ENCODE results near the gene SOCS4.
A peak's percentile ranks its signal among the peaks of the same experiment; 100 is the strongest.
"Not testable (repeated sequence)": the region's sequence is repeated elsewhere in the genome, so short reads cannot be mapped to it uniquely, and the experiment has no call there.

SOCS4 gene, protein sequence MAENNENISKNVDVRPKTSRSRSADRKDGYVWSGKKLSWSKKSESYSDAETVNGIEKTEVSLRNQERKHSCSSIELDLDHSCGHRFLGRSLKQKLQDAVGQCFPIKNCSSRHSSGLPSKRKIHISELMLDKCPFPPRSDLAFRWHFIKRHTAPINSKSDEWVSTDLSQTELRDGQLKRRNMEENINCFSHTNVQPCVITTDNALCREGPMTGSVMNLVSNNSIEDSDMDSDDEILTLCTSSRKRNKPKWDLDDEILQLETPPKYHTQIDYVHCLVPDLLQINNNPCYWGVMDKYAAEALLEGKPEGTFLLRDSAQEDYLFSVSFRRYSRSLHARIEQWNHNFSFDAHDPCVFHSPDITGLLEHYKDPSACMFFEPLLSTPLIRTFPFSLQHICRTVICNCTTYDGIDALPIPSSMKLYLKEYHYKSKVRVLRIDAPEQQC

GRCh38 chr14:55026793-55027561 lies at the start of gene SOCS4, which contains the start of gene WDHD1:
Gene SOCS4, plus strand, starts transcription at chr14:55027236. Its CDS starts 15,806 bp downstream, at chr14:55043042.
Gene WDHD1, minus strand, starts transcription at chr14:55027099. Its CDS starts 312 bp downstream, at chr14:55026787.
- peak; percentile 83 for DNase-seq

DNA sequence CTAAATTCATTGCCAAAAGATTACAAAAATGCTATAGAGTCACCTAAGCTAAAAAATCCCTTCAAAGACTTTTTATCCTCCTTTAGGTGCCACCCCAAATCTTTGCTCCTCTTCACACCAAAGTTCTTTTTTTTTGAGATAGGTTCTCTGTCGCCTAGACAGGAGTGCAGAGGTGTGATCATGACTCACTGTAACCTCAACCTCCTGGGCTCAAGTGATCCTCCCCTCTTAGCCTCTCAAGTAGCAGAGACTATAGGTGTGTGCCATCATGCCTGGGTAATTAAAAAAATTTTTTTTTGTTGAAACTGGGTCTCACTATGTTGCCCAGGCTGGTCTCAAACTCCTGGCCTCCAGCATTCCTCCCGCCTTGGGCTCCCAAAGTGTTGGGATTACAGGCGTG lies 48.0 kb upstream of the SOCS4 start:
- no peak for DNase-seq

DNA sequence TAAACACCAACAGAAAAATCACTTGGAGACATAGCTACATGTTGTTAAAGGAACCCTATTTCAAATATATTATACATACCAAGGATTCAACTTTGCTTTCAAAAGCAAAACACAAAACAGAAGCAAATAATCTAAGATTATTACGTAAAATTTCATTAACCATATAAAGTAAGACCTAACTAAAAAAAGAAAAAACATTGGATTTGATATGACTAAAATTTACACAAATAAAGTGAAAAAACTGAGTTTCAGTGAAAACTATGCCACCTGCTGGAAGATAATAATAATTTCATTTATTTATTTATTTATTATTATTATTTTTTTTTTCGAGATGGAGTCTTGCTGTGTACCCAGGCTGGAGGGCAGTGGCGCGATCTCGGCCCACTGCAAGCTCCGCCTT lies 45.3 kb upstream of the SOCS4 start:
- DNase-seq, result no peak

- no peak for DNase-seq
Measured at GRCh38 chr14:54985156-54985555, 41.9 kb upstream of the SOCS4 start.

GRCh38 chr14:55000381-55000780 lies 26.7 kb upstream of the SOCS4 start:
- DNase-seq, result no peak

DNA sequence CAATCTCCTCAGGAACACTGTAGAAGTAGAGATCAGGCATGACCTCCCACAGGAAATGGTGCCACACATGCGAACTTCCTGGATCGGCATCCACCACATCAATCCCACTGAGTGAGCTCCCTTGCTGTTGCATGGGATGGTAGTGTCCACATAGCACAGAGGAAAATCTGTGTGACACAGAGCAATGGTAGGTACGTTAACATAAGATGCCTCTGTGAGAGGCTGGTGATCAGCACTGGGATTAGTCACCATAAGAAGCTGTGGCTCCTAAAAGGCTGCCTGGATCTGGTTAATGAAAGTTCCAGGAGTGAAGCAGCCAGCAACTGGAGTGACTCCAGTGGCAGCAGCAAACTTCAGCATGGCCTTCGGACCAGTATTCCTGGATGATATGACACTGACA lies 22.0 kb upstream of the SOCS4 start:
- DNase-seq, result no peak

DNA sequence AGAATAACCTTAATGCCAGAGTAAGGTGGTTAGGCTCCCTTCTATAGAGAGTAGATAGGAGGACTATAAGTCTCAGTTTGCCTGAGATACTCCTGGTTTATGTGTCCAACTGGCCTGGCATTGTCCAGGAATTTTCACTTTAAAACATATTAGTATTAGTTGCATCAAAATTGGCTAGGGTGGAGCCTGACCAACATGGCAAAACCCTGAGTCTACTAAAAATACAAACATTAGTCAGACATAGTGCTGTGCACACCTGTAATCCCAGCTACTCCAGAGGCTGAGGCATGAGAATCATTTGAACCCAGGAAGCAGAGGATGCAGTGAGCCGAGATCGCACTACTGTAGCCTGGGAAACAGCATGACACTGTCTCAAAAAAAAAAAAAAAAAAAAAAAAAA lies 12.0 kb upstream of the SOCS4 start:
- DNase-seq, result no peak

DNA sequence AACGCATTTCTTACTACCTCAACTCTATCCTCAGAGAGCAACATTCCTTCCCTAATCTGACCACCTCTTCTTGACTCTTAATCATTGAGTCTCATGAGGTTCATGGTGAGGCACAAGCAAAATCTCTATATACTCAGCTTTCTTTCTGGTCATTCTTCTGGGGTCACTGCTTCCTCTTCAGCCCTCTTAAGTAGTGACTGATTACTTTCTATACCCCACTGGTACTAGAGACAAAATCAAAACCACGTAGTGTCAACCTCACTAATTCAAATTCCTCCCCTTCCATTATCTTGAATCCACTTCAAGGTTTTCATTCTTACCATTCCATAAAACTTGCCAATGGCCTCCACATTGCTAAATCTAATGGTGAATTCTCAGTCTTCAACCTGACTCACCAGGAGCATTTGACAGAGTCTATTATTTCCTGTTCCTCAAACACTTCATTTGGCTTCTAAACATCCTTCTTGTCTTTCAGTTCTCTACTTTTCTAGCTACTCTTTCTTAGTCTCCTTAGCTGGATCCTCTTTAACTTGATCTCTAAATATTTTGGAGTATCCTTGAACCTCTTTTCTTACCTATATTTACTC lies 7.0 kb upstream of the SOCS4 start:
- DNase-seq, result no peak

DNA sequence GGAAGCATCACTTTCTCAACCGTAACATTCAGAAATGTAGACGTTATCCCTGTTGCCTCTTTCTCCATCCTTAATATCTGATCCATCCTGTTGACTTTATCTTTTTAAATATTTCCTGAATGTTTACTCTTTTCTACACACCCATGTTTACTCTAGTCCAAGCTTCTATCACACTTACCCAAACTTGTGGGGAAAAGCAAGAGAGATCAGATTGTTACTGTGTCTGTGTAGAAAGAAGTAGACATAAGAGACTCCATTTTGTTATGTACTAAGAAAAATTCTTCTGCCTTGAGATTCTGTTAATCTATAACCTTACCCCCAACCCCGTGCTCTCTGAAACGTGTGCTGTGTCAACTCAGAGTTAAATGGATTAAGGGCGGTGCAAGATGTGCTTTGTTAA lies 2.7 kb upstream of the SOCS4 start:
- DNase-seq, result not testable (repeated sequence)

GRCh38 chr14:55025948-55026347 lies 1.1 kb upstream of the SOCS4 start:
- no peak for DNase-seq

GRCh38 chr14:55026441-55026792 lies 619 bp upstream of the SOCS4 start:
- no peak for DNase-seq

GRCh38 chr14:55028066-55028465 lies 1.0 kb downstream of the SOCS4 start:
- DNase-seq, result no peak

GRCh38 chr14:55028476-55028875 lies 1.4 kb downstream of the SOCS4 start:
- DNase-seq, result no peak

DNA sequence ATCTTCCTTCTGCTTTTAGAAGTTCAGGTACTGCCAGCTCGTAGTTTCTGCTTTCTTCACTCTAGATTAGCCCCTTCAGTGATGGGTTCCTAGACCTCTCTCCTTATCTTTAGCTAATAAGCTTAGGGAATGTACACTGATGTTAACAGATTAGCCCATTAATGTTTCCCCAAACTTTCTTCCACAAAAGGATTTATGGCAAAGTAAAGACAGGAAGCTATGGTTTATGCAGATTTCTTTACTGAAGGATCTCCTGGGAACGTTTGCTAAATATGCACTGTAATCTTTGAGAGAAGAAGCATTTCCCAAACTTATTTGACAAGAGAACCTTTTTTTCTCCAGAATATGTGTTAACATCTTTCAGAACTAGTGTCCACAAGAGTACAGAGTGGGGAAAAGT lies 4.2 kb downstream of the SOCS4 start:
- DNase-seq, result no peak

DNA sequence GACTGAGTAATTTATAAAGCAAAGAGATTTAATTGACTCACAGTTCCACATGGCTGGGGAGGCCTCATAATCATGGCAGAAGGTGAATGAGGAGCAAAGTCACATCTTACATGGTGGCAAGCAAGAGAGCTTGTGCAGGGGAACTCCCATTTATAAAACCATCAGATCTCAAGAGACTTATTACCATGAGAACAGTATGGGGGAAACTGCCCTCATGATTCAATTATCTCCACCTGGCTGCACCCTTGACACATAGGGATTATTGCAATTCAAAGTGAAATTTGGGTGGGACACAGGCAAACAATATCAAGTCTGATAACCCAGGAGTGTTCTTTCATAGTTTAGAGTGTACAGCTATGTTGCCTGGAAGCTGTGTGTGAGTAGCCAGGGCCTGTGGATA lies 11.0 kb downstream of the SOCS4 start:
- not testable (repeated sequence) for DNase-seq

- DNase-seq, result no peak
Measured at GRCh38 chr14:55038708-55039107, 11.7 kb downstream of the SOCS4 start.

DNA sequence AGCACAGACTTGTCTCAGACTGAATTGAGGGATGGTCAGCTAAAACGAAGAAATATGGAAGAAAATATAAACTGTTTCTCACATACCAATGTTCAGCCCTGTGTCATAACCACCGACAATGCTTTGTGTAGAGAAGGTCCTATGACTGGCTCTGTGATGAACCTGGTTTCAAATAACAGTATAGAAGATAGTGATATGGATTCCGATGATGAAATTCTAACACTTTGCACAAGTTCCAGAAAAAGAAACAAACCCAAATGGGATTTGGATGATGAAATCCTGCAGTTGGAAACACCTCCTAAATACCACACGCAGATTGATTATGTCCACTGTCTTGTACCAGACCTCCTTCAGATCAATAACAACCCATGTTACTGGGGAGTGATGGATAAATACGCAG lies 16.5 kb downstream of the SOCS4 start:
- DNase-seq, result no peak

DNA sequence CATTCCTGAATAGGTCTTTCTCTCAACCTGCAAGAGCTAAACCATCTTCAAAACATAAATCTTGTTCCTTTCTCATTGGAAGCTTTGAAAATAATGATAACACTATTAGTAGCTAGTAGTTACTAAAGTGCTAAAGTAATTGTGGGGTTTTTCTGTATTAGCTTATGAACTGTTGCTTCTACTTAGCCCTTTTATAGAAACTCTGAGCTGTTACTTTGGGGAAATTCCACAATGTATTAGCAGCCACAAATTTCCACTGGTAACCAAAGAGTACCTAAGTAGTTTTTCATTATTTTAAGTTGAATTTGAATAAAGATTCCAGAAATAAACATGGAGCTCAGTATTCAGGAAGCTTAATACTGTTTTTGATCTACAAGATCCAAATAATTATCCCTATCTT lies 18.1 kb downstream of the SOCS4 start:
- no peak for DNase-seq

GRCh38 chr14:55047301-55048053 lies 20.4 kb downstream of the SOCS4 start:
- DNase-seq, result no peak

DNA sequence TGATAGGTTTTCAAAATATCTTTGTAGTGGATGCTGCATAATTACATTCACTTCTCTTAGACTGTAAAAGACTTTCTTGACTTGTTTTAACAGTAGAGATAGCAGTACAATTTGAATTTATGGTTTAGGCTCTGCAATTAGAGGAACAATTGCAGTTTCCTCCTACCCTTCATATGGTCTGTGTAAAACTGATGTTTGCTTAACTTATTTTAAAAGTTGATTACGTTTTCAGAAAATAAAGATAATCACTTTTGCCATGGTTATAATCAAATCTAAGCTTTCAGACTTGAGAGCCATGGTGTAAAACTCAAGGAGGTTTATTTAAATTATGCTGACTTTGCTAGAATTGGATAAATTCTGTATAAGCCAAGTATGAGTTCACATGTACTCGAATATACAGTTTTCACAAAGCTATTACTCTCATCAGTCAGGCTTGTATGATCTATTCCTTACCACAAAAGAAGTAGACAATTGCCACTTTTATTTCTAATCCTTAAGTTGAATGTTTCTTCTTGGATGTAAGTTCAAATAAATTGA lies 21.9 kb downstream of the SOCS4 start:
- no peak for DNase-seq

- DNase-seq, result no peak
Measured at GRCh38 chr14:55051165-55051422, 24.1 kb downstream of the SOCS4 start.

DNA sequence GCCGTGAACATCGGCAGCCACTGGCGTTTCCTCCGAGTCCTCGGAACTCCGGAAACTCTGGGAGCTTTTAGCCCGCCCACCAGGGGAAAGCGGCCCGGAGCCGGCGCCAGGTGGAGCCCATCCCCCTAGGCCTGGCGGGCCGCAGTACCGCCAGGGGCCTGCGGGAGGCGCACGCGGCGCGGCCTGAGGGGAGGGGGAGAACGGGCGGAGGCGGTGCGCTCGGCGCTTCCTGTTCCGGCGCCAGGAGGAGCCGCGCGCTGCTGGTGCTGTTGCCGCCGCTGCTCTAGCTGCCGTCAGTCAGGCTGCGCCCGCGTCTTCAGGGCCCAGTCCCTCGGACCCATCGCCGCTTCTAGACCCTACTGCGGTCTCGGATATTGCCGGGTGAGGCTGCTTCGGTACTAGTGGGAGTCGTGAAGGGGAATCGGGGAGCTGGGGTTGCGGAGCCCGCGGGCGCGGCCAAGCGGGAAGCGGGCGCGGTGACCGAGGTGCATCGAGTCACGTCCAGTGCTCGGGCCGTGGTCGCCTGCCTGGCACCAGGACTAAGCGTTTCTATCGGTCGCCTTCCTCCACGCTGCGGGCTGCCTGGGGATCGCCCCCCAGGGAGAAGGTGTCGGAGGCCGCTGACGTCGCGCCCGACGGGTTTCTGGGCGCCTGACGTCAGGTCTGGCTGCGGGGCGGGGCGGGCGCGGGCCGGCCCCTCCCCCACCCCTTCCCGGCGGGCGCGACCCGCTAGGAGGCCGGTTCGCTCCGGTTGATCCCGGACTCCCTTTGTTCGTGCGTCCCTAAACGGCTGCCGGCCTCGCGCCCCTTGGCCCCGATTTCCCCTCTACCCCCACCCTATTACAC lies 24.6 kb downstream of the SOCS4 start, which contains the start of gene MAPK1IP1L:
MAPK1IP1L (plus strand) TSS at position 225 of the 846 bp plus-strand sequence. CDS start 10,037 bp downstream, outside the sequence.
- DNase-seq, result peak; percentile 73

Data from NCI-H774 (cell line).